Suprapubic skin (tissue), 4 donors: ENCODE measurements around the gene TTLL6.

Source experiments
- EP300 ChIP-seq: sonication (generic); formaldehyde crosslinking; IDR thresholded peaks from one replicate; pipeline ENCODE4 v1.6.1; 2017; ENCODE audit warnings: antibody characterized with exemption
- POLR2AphosphoS5 ChIP-seq, 3 donors: sonication (generic); formaldehyde crosslinking; IDR thresholded peaks; one replicate each; pipeline ENCODE4 v1.6.1; 2017; ENCODE audit warnings: antibody characterized with exemption in 3 of 3
- TF ChIP-seq, protein P1 (sequence below), 2 donors: fragments of 200-600 bp in 1 of 2; fragments of 450-650 bp in 1 of 2; sonication (generic) in 1 of 2; IDR thresholded peaks; one replicate each; pipeline ENCODE4 v1.5.1; 2016 to 2019; ENCODE audit warnings: antibody characterized with exemption in 2 of 2, mild to moderate bottlenecking in 1 of 2, moderate library complexity in 1 of 2

DNA sequence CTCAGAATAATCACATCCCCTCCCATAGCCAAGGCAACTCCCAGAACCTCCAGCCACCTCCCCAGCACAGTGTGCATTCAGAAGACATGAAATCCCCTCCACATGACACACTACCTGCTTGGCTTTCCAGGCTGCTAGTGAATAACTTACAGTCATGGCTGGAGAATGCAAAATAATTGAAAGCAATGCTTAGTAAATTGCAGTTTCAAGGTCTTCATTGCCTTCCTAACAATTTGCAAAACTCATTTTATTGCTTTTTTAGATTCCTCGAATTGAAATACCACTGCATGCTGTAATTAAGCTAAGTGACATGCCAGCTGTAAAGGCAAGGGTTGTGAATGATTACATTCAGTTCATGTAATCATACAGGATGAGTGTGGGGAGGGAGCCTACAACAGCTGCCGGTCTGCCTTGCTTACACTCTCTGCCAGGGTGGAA, 59.5 kb downstream of the TTLL6 start:
- TF ChIP-seq, protein P1, sequence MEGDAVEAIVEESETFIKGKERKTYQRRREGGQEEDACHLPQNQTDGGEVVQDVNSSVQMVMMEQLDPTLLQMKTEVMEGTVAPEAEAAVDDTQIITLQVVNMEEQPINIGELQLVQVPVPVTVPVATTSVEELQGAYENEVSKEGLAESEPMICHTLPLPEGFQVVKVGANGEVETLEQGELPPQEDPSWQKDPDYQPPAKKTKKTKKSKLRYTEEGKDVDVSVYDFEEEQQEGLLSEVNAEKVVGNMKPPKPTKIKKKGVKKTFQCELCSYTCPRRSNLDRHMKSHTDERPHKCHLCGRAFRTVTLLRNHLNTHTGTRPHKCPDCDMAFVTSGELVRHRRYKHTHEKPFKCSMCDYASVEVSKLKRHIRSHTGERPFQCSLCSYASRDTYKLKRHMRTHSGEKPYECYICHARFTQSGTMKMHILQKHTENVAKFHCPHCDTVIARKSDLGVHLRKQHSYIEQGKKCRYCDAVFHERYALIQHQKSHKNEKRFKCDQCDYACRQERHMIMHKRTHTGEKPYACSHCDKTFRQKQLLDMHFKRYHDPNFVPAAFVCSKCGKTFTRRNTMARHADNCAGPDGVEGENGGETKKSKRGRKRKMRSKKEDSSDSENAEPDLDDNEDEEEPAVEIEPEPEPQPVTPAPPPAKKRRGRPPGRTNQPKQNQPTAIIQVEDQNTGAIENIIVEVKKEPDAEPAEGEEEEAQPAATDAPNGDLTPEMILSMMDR (IDR thresholded peaks at IDR 0.05): no peak
- TF ChIP-seq EP300 (no peak), POLR2AphosphoS5 (IDR thresholded peaks at IDR 0.05) (no peak)
